GM18502 (cell line): ENCODE data around the gene STXBP3.
"Not testable (repeated sequence)": the region's sequence is repeated elsewhere in the genome, so short reads cannot be mapped to it uniquely, and the experiment has no call there.

Experiments
- ATAC-seq: cut with Tn5 transposase; IDR thresholded peaks from one replicate; pipeline ENCODE4 v1.9.1; 2021; ENCODE audit warnings: mild to moderate bottlenecking; ENCODE audit not compliant: unreplicated experiment, poor library complexity

The STXBP3 gene

GRCh38 chr1:108746382-108747170 lies at the start of gene STXBP3:
STXBP3 (plus strand) TSS chr1:108746674; CDS start chr1:108746738, 64 bp downstream.
- peak; percentile 93 for ATAC-seq

- no peak for ATAC-seq
These were observed 46.8 kb upstream of the STXBP3 start for GRCh38 chr1:108699375-108700332.

GRCh38 chr1:108701176-108701849 lies 45.2 kb upstream of the STXBP3 start:
- ATAC-seq, result no peak

GRCh38 chr1:108702109-108702508 lies 44.4 kb upstream of the STXBP3 start:
- ATAC-seq, result not testable (repeated sequence)

- no peak for ATAC-seq
These were observed 42.5 kb upstream of the STXBP3 start for GRCh38 chr1:108703939-108704338.

- ATAC-seq, result no peak
These were observed 42.0 kb upstream of the STXBP3 start for GRCh38 chr1:108704496-108704895.

- no peak for ATAC-seq
These were observed 39.8 kb upstream of the STXBP3 start for GRCh38 chr1:108706643-108707042.

DNA sequence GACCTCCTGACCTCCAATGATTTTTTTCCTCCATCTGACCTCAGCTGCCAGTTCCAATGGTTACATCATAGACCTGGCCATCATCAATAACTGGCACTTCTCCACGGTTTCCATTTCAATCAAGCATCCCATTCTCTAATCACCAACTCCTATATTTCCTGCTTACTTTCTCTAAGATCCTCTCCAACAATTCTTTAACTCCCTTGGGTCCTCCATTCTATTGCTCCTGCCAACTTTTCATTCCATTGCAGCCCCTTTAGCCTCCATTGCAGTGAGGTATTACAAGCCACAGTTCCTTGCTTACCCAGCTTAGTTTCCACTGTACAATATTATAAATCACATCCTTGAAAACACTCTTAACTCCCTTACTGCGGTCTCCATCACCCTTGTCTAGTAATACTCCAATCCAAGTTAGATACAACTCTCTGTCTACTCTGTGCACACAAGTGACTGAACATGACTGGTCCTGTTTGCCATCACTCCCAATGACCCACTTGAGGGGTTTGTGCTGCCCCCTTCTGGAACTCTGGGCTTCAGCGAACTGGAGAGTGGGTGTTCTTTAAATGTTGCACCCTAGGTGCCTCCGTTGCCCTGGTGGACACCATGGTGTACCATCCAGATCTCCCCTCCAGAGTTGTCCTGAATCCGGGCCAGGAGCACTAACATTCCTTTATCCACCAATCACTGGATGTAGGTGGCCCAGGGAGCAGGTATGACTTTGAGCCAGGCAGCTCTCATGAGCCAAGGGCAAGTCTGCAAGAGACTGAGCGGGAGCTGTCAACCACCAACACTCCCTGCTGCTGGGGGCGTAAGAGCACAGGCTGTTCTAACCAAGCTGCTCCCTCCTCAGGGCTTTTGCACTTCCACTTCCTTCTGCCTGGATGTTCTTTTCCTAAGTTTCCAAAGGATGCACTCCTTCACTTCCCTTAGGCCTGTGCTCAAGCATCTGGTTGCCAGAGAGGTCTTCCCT lies 37.5 kb upstream of the STXBP3 start:
- no peak for ATAC-seq

DNA sequence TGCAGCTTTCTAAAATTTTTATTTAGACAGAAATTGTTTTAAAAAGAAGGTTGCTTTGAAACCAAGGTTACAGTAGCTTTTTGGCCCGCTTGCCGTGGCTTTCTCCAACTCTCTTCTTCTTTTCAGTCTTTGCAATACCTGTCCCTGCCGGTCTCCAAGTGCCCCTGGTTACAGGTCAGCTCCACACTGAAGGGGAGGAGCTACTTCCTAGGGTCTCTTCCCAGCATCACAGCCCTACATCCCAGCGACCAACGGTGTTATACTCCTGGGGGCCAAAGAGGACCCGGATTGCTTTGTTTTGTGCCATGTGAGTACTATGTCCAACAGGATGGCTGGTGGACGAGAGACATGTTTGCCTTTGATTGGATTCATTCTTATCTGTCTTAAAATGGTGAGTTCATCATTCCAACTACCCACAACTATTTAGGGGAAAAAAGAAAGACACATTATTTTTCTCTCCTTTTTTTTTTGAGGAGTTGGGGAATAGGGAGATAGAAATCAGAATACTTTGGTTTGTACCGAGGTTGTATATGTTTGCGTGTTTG lies 33.8 kb upstream of the STXBP3 start, which contains the start of gene FNDC7:
Gene FNDC7, plus strand, starts transcription at position 303 of the 545 bp plus-strand sequence. Its CDS starts 26 bp downstream, at position 329.
- no peak for ATAC-seq

- no peak for ATAC-seq
These were observed 30.5 kb upstream of the STXBP3 start for GRCh38 chr1:108715932-108716331.

DNA sequence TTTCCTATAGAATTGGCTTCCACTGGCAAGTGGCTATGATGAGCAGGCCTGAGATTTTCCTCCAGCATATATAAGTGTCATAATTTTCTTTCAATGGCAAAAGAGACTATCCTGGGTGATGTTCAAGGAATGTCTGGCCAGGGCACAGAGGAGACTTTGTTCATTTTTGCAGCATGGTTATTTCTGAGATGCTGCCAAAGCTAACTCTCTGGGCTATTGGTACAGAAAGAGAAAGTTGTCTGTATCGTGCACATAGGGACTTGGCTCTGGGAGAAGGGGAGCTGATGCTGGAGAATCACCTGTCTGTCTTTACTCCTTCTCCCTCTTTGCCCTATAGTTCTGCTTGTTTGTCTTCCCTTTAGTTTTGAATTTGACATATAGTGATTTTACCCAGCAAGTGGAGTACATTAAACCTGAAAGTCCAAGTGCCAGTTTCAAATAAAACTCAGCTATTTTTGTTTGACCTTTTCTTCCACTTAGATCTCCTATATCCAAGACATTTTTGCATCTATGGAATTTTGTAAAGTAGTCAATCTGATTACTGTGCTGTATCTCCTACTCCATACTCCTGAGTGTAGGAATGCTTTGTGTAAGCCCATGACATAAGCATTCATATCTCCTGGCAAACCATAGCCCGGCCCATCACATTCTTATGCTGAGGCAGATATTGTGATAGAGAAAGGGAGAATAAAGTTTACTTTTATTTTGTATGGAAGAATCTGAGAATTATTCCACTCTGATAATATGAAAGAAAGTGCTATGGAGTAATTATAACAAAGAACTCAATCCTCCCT lies 29.8 kb upstream of the STXBP3 start:
- ATAC-seq, result no peak

DNA sequence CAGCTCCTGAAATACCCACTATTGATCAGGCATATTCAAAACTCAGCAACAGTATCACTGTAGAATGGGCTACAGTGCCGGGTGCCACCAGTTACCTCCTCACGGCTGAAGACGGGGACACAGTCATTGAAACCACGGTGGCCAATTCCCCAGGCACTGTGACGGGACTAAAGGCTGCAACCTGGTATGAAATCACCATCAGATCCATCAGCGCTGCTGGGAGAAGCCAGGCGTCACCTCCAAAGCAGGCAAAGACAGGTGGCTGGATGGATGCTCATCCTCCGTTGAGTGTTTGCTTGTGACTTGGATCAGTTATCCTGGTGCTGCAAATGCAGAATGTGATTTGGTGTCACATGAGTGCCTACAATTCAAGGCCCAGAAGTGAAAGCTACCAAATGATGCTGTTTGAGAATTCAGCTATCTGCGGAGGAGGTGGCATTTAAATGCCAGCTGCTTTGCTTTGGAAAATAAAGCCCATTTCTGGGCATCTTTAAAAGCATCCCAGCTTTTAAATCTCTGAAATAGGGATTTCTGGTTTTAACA lies 28.6 kb upstream of the STXBP3 start:
- no peak for ATAC-seq

GRCh38 chr1:108718927-108719655 lies 27.4 kb upstream of the STXBP3 start:
- ATAC-seq, result no peak

DNA sequence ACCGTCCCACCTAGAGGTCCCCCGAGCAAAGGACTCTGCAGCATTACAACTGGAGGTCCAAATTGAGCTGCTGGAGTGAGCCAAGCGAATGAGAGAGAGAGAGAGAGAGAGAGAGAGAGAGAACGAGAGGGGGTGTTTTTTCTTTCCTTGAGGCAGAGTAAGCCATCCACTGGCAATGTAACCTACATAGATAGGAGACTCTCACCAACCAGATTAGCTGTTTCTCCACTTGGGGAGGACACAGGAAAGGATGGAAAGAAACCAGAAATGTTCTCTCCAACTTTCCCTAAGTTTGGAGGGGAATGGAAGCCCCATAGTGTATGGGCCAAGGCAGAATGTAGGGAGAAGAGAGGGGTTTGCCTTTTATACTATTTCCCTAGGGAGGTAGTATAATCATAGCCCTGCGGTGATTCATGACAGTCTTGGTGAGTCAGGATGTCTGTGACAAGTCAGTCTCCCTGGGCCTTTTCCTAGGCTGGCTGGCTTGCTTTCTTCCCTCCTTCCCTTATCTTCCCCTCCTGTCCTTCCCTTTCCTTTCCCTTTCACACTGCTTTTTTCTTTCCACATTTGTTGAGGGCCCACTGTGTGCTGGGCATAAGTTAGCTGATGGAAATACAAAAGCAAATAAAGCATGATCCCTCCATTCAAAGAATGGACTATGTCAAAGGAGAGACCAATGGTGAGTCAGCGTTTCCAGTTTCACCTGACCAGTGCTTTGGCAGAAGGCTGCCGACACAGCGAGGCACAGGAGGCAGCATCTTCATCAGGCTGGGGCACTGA lies 26.6 kb upstream of the STXBP3 start:
- ATAC-seq, result no peak

DNA sequence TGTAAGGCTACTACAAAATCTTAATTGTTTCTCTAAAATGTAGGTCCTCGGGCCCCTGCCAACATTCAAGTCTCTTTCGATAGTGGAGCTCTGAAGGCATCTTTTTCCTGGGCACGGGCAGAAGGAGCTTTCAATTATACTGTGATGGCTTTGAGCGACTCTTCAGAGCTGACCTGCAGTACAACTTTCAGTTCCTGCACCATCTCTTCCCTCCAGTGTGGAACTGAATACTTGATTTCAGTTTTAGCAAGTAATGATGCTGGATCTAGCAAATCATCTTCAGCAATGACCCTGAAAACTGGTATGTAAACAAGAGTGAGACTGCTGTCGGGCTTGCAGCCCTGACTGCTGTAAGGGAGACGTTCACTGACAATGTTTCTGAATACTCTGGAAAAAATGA lies 24.2 kb upstream of the STXBP3 start:
- ATAC-seq, result no peak

DNA sequence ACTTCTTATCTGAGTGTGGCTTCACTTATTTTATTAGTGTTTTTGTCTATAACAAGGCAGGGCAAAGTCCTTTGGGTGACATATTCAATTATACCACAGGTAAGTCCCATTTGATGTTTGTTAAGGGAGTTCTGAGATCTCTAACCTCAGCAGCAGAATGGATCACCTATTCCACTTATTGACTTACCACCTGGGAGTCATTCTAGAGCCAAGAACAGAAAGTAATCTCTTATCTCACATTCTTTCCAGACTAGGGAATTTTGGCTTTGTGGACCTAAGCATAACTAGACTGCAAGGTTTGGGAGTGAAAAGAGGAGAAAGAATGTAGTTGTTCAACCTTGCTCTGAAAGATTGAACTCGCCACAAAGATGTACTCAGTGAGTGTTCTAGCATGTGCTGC lies 20.6 kb upstream of the STXBP3 start:
- ATAC-seq, result no peak
